C1 segment of cervical spinal cord (tissue), 14 donors: ENCODE results near the gene GPR146.

Experiments used
- DNase-seq, 14 donors: peaks; one replicate each; lab custom pipeline; 2025; lab: John Stamatoyannopoulos, UW

Gene GPR146

GRCh38 chr7:1074593-1075431, 30.5 kb downstream of the GPR146 start:
- DNase-seq: no peak

DNA sequence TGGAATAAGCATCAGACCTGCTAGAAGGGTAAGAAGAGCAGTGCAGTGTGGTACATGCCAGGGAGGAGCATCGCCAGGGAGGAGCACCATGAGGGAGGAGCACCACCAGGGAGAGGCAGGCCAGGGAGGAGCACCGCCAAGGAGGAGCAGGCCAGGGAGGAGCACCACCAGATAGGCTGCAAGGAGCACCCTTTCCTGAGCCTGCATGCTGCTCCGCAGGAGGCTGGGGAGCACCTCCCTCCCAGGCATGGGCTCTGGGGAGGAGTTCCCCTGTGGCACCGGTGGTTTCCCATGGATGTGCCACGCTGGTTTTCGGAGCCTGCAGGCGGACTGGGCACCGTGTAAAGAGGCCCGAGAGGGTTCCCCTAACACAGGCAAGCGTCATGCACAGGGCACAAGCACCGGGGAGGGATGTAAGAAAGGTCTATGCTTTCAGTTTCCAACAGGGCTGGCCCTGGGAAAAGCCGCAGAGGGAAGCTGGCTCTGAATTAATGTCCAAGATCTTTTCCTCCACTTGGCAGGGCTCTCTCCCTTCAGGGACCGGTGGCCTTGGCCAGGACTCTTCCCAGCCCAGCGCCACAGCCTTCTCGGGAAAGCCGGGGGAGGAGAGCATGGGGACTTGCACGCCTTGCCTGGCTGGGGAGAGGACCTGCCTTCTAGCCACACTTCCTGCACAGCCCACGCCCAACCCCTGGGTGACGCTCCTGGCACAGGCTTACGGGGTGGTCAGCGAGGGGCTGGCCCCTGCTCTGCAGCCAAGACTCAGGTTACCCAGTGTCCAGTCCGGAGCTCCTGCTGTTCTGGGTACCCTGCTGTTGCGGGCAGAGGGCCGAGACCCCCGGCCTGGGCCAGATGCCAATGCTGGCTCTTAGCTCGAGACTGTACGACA, 32.1 kb downstream of the GPR146 start:
- DNase-seq: peak in 7 of 14 donors; percentile 8 to 66 (median 27)

DNA sequence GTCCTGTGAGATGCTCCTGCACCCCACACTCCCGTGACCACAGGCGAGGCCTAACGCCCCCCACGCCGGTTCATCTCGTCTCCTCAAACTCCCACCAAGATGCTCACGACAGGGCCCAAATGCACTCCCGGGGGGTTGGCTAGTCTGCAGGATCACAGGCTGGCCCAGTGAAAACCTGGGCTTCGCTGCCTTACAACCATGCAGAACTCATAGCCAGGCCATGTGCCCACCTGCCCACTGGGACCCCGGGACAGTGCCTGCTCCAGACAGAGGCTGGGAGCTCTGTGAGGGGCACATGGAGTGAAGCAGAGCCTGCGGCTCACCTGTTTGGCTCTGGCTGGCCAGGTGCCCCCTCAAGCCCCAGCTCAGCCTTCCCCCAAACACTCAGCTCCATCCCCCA, 34.2 kb downstream of the GPR146 start:
- DNase-seq: no peak

- DNase-seq: no peak
These were observed 34.6 kb downstream of the GPR146 start for GRCh38 chr7:1078985-1079384.

DNA sequence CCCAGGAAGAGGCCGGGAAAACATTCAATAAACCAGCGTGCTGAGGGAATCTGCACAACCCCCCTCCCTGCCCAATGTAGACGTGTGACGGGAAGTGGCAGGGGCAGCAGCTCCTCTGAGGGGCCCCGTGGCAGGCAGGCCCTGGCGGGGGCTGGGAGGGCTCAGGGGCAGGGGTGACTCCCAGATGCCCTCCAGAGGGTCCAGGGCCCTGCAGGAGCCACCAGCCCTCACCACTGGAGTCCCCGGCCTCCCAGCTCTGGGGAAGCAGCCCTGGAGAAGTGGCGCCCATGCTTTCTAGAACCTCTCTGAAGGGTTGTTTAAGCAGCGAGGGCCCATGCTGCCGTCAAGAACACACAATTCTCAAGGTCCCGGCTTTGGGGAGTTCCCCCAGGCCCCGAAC, 35.2 kb downstream of the GPR146 start:
- DNase-seq: no peak

- peak in 1 of 14 donors; percentile 47 for DNase-seq
These were observed 36.0 kb downstream of the GPR146 start for GRCh38 chr7:1080252-1080920.

GRCh38 chr7:1080921-1081255, 36.5 kb downstream of the GPR146 start:
- DNase-seq: no peak

DNA sequence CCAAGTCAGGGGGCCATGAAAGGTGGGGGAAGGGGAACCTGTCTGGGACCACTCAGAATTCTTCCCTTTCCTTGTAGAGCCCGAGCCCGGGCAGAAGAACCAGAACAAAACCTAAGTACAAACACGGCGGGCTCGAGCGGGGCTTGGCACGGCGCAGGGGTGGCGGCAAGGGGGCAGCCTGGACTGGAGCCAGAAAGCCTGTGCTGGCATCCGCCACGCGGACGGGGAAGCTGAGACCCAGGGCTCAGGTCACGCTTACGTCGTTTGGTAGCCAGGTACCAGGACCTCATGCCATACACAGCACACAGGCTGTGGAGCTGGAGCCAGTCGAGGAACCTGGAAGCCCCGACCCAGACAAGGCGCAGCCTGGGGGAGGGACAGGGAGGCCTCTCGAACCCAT, 37.0 kb downstream of the GPR146 start:
- DNase-seq: peak in 1 of 14 donors; percentile 24

- no peak for DNase-seq
These were observed 37.6 kb downstream of the GPR146 start for GRCh38 chr7:1081931-1082401.

DNA sequence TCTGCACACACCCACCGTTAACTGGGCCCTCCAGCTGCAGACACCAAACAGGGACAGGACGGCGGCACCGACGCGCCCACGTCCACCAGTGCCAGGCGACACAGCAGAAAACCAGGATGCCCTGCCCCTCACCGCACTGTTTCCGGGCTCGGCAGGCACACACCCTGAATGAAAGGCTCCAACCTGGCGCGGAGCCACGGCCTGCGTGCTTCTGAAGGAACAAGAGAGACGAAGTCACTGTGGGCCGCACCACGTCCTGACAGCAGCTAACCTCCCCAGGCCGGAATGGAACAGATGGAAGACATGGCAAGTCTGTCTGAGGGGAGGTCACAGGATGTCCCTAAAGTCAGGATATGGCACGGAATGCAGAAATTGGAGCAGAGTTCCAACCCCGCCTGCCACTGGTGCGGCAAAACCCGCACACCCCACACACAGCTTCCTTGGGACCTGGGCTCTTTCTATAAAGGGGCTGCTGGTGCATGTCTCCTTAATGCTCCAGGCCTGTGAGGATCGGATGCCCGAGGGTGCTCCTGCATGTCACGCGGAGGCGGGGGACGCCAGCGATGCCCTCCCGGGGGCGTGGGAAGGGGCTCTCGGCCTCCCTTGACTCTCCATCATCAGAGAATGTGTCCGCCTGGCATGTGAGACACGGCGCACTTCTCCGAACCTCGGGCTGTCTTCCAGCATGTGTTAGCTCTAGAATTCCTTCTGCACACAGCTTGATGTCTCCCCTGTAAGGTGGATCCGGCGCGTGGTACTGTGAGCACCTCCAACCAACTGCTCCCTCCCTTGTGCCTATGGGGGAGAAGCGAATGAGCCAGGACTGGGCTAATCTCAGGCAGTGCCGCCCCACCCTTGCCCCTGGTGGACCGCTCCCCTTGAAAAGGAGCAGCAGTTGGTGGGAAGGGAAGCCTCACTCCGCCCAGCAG, 39.6 kb downstream of the GPR146 start:
- peak in 1 of 14 donors; percentile 52 for DNase-seq

DNA sequence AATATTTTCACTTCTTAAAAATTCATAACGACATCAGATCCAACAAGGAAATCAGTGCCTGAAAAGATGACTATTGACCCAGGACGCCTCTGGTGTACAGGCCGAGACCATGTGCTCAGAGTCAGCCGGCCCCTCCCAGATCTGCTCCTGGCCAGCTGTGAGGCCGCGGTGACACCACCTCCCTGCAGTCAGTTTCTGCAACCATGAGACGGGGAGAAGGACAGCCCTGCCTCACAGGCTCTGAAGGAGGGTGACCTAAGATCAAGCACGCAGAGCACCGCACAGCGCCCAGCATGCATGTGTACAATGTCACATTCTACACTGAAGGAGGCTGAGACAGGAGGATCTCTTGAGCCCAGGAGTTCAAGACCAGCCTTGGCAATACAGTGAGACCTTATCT, 40.9 kb downstream of the GPR146 start:
- DNase-seq: no peak

GRCh38 chr7:1085910-1086421, 41.6 kb downstream of the GPR146 start:
- DNase-seq: no peak

DNA sequence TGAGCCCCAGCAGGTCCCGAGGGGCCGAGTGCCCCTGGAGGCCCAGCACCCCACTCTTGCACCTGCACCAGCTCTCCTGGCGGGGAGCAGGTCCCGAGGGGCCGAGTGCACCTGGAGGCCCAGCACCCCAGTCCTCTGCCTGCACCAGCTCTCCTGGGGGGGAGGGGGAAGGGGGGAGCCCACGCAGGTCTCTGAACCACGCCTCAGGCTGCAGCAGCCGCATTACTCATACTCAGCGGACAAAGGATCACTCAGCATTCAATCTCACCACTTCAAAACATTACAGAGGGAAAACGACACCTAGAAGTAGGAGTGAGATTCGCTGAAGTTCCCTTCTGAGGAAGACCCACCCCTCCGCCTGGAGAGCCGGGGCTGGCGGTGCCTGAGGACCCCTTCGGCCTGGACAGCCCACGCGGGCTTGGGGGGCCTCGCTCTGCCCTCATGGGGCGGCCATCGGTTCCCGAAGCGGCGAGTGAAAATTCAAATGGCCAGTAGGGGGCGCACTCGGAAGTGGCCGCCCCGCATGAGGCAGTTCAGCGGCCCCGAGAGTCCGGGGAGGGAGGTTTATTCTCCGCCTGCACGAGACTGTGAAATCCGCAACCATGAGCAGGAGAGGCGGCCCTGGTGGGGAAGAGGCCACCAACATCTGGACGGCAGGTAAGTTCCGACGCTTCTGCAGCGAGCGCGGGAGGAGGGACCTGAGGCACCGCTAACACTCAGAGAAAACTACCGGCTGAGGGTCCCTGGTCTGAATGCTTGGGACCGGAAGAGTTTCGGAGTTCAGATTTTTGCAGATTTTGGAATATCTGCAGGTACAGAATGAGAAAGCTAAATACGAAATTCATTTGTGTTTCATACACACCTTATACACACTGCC, 42.5 kb downstream of the GPR146 start:
- DNase-seq: peak in 11 of 14 donors; percentile 12 to 71 (median 29)

GRCh38 chr7:1087465-1087814, 43.1 kb downstream of the GPR146 start:
- no peak for DNase-seq

- DNase-seq: peak in 7 of 14 donors; percentile 17 to 57 (median 36)
These were observed 43.9 kb downstream of the GPR146 start, which contains the start of gene GPER1 for GRCh38 chr7:1087952-1088920. Gene GPER1 (plus strand): TSS chr7:1088113. CDS start chr7:1091729, 3,616 bp downstream.

DNA sequence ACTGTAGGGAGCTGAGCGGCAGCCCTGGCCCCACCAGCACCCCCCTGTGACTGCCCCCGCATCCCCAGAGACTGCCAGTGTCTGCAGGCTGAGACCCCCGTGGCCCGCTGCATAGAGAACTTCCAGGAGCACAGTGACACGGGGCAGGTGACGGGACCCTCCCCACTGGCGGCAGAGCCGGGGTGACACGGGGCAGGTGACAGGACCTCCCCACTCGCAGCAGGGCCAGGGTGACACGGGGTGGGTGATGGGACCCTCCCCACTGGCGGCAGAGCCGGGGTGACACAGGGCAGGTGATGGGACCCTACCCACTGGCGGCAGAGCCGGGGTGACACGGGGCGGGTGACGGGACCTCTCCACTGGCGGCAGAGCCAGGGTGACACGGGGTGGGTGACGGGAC, 45.9 kb downstream of the GPR146 start:
- DNase-seq: no peak

DNA sequence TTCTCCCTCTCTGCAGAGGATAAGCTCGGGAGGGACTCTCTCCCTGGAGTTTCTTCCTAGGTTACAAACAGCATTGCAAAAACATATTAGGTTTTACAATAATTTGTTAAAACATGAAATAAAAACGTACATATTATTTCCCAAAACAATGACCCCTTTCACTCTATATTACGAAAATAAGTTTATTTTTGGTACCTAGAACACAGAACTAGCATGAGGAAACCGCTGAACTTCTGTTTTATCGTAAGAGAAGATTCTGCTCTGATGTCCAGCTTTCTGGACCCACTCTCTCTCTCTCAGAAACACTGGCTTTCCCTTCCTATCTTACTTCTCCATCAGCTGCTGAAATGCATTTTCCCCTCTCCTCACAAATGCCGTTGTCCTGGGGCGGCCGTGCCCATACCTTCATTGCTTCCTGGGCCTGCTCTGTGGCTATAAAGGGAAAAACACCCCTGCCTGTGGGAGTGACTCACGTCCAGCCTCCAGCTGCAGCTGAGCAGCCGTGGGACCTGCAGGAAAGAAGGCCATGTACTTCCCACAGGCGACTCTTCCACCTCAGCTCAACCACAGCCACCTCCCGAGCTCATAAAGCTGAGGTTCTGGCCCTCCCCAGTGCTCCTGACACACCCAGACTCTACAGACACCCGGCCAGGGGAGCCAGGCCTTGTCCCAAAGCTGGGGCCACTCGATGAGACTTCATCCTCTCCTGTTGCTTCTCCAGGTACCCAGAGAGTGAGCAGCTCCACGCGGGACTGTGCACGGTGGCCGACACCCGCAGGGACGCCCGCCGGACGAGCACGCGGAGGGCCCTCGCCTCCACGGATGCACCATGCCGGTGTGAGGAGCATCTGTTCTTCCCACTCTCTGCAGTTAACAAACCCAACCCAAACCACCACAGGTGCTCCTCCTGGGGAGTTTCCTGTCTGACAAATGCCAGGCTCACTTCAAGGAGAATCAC, 46.6 kb downstream of the GPR146 start:
- no peak for DNase-seq
